Activated effector memory CD4-positive, alpha-beta T cell treated with Interleukin-2 at 50 U/mL for 16 hours (primary cell): ENCODE results near the gene SLC40A1.

Experiments
- DNase-seq: peaks from one replicate; pipeline ENCODE4 v3.0.0-alpha.2; 2020

SLC40A1 gene

GRCh38 chr2:189566046-189566445 lies 14.5 kb downstream of the SLC40A1 start:
- no peak for DNase-seq

GRCh38 chr2:189561371-189562038 lies 19.1 kb downstream of the SLC40A1 start:
- DNase-seq: no peak

GRCh38 chr2:189560273-189560586 lies 20.4 kb downstream of the SLC40A1 start:
- no peak for DNase-seq

GRCh38 chr2:189559579-189560272 lies 20.9 kb downstream of the SLC40A1 start:
- DNase-seq: no peak

- no peak for DNase-seq
Observed at GRCh38 chr2:189558516-189559272, 21.9 kb downstream of the SLC40A1 start.

DNA sequence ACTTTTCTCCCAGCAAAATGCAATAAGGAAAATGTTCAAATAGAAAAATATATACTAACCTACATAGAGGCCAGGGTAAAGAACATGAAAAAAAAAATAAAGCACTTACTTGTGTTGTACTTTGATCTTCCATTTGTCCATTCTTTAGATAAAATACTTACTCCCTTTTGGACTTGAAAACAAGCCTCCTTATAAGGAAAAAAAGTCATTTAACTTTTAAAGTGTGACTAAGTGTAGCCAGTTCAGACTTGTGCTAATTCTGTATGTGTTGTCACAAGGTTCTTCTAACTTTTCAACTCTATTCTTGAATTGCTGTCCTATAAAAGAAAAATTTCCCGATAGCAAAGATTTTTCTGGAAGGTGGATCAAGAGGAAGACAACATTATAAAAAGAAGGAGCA lies 23.2 kb downstream of the SLC40A1 start:
- no peak for DNase-seq

GRCh38 chr2:189556526-189556925 lies 24.1 kb downstream of the SLC40A1 start:
- no peak for DNase-seq

DNA sequence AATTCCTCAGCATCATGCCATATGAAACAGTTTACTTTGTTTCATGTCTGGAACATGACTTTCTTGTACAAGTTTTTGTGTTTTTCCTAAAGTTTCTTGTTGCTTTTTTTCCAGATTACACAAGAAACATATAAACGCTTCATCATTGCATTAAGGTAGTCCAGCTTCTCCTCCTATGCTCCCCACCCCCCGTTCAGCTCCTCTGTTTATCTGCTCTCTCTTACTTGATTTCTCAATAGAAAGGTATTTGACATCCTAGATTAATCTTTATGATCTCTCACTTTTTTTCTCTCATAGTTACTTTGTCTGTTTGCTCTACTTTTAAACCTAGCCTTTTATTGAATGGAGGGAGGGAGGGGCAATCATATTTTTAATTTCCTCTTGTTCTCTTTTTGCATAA lies 25.4 kb downstream of the SLC40A1 start:
- no peak for DNase-seq

DNA sequence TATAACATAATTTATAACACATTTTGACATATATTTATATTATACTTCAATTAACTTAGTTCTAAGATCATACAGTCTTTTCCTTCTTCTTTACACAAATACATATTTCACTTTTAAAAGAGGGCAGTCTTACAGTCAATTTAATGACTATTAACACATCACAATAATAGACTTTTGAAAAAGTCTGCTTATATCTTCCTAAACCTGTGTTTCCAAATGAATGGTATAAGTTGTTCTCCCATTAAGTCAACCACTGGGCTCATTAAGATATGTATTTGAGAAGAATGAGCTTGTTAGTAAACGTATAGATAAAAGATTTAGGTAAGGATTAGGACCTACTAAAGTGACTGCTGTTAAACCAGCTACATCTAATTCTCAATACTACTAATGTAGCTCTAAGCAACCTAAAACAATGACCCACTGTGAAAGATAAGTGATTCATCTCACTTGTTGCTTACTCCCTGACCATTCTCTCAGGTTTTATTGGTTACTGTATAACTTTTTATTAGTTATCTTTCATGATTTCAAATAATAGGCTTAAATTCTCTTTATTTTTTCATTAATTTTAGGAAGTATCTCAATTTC lies 27.0 kb downstream of the SLC40A1 start:
- DNase-seq: no peak

DNA sequence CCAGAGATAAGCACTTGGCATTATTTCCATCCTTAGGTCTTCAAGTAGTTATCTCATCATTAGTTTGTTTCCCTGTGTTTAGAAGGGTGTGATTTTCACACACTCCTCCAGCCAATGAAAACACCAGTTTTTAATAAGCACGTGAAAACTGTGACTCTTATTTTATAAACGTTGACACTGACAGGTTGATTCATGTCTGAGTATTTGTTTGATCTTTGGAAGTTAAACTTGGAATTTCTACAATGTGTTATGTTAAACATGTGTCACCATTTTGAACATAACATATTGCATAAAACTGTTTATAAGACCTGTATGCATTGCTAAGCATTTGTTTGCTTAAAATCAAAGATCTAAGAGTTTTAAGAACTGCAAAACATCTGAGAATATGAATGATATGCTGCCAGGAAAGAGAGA lies 27.6 kb downstream of the SLC40A1 start:
- no peak for DNase-seq

DNA sequence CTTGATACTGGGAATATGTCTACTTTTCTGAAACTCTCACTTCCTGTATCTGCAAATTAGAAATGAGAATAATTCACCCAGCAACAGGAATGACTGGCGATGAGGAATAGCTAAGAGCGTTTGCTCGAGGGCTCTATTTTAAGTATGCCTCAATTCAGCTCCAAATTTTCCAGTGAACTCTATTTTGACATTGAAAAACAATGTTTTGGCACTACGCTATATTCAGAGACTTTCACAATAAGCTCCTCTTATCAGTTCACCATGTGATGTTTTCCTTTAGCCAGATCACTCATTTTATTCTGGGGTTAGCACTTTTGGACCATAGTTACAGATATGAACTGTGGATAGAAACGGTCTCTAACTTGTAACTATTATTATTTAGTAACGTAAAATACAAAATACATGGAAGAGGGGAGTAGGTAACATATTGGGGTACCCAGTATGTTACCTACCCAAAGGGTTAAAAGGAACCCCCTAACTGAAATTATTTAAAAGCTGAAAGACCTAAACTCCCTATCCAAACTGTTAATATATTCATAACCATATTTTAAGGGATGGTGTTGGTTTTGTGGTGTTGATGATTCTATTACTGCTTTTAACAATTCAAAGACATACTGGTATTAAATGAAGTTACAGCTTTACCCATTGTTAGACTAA lies 28.1 kb downstream of the SLC40A1 start:
- no peak for DNase-seq

GRCh38 chr2:189551808-189552207 lies 28.8 kb downstream of the SLC40A1 start:
- no peak for DNase-seq

- no peak for DNase-seq
Observed at GRCh38 chr2:189549449-189549832, 31.1 kb downstream of the SLC40A1 start.

DNA sequence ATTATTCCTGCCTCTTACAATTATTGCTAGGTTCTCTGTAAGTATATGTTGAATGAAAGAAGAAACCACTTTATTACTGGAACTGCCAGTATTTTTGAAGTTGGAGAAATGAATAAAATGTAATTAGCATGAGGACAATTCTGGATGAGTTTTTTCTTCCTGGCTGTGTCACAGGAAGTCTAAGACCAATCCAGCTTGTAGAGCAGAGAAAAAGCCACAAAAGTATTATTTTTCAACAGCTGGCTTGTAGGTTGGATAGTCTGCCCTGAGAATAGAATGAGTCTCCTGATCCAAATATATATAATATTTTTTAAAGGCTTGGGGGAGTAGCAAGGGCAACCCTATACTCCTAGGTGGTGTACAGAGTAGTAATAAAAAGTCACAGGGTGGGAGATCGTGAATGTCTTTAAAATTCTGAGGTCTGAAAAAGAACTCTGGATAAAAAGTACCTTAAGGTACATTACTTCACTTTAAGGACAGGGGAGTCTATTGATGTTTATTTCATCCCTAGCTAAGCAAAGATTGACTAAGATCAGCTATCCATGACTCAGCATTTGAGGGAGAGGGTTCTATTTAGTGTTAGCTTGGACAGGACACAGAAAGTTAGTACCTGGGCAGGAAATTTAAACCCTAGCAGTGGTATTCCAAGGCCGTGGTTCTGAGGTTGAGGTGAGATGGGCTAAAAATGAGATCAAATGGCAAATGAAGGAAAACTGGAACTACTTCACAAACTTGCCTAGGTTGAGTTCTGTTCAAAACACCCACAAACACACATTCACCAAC lies 31.7 kb downstream of the SLC40A1 start:
- no peak for DNase-seq

DNA sequence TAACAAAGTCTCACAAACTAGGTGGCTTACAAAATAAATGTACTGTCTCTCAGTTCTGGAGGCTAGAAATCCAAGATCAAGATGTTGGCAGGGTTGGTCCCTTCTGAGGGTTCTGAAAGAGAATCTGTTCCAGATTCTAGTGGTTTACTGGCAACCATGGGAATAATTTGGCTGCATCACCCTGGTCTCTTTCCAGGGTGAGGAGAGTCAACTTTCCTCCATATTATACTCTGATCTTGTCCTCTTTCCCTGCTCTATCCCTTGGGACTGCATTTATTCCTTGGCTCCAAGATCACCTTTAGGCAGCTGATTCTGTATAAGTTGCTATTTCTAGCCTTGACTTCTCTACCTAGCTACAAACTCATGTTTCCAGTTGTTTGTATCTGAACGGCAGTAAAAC lies 35.2 kb downstream of the SLC40A1 start:
- no peak for DNase-seq

DNA sequence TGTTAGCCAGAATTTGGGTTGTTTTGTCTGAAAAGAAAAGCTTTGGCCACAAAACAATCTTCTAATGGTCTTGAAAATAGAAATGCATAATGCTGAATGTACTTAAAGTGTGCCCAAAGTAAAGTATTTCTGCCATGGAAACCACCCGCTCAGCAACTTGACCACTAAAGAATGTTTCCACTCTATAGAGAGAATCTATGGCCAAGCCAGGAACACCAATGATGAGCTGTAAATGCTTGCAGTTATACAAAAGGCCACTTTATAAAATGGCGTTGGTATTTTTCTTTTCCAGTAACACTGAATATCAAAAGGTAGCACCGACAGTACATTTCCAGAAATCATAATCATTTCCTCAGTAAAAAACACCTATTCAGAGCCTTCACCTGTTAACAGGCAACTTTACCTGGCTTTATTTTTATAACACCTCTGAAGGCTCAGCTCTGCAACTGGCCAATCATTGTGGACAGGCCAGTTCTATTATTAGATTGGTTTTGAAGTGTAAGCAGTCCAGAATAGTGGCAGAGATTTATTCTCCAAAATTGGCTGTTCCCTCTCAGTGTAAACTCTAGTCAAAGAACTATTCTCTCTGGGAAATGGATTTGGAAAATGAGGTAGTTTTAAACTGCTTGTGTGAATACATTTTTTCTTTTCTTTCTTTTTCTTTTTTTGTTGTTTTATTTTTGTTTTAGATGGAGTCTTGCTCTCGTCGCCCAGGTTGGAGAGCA lies 36.1 kb downstream of the SLC40A1 start:
- DNase-seq: no peak

- DNase-seq: no peak
Observed at GRCh38 chr2:189543367-189543766, 37.2 kb downstream of the SLC40A1 start.

DNA sequence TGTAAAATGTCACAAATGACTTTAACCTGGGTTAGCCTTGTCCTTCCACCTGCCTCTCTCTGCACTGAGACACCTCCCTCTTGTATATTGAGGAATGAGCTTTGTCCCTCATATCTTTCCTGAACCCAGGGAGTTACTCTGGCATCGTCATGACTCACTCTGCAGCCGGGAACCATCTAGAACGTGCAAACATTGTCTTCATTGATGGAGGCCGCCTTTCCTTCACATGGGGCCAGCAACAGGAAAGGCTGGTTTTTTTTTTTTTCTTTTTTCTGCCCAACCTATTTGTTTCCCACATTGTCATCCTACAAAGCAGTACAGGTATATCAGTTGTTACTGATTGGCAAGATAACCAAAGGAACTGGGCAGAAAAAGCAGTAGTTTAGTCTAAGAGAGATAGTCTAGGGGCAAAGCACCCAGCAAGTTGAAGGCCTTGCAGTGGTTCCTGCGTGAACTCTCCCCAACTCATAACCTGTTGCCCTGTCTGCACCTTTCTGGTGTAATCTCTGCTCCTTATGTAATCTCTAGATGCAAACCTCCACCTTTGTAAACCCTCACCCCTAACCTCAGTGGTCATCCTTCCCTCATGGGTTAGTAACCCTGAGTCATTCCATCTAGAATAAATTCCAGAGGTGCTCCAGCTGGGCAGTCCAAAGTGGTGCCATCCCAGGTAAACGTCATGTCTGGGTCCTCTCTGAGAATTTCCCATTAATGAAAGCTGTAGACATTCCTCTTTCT lies 38.3 kb downstream of the SLC40A1 start:
- no peak for DNase-seq

DNA sequence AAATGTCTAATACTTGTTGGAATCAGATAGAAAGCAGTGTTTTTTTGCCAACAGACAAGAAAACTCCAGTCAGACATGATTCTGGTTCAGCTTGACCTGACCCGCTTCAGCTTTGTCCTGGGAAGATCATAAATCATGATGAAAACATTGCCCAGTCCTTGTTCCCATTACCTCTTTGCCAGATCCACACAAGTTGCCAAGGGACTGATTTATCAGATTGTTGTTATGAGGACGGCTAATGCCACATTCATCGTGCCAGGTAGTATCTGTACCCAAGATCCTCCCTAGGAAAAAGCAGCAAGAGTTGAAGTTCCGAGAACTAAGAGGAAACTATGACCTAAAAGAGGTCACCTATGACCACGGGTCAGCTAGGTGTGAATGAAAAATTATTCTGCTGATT lies 39.0 kb downstream of the SLC40A1 start:
- DNase-seq: no peak

DNA sequence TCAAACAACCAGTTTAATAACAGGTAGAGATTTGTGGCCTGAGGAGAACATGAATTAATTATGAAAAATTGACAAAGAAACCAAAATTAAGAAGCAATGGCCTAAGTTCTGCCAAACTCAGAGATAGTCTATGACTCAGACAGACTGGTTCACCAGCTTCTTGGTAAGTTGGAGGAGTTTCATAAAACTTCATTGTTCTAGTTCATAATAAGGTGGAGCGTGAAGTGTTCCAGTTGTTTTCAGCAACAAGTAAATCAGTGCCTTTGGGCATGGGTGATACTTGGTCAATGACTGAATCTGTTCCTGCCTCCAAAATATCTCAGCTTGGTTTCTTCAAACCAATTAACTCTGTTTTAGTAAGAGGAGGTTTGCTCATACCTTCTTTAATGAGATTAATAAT lies 40.0 kb downstream of the SLC40A1 start:
- DNase-seq: no peak

- DNase-seq: no peak
Observed at GRCh38 chr2:189538402-189538801, 42.2 kb downstream of the SLC40A1 start.
